HCT116 (cell line): ENCODE results near the gene SLC5A1. TPM values are rescaled to one million over a fixed set of nuclear protein-coding genes. Genes with fewer than 3 reads are reported as not detected.

Experiments
- ATAC-seq: fragments of 200-7000 bp; cut with Tn5 transposase; 2 replicates; pipeline ENCODE4 v1.9.1; 2020; ENCODE audit warnings: mild to moderate bottlenecking, moderate library complexity
- BruUV-seq: library from RNA; stranded (reverse); fragments of 400-500 nt; replicated peaks from 2 replicates; lab custom pipeline; 2021; lab: Mats Ljungman, UMichigan
- CTCF ChIA-PET: fragments of 300-600 bp; sonication (Branson Sonifier 250); formaldehyde crosslinking; loops from one replicate; lab custom pipeline; 2021; ENCODE audit warnings: antibody characterized with exemption; lab: Charles Lee
- POLR2A ChIA-PET: fragments of 300-600, 350-600 bp; sonication (Branson Sonifier 250); formaldehyde crosslinking; loops from one replicate; lab custom pipeline; 2021; ENCODE audit warnings: antibody characterized with exemption; lab: Charles Lee
- RAD21 ChIA-PET, 2 experiments: fragments of 300-600 bp; sonication (Branson Sonifier 250); formaldehyde crosslinking; loops; one replicate each; lab custom pipeline; 2023; ENCODE audit warnings: low total read pairs in 2 of 2; ENCODE audit not compliant: uncharacterized antibody in 2 of 2, unreplicated experiment in 2 of 2, low non-redundant PET in 1 of 2; lab: Charles Lee
- DNase-seq: peaks from one replicate; pipeline ENCODE4 v3.0.0-alpha.2; 2010; ENCODE audit warnings: low read depth, low spot score
- H2AFZ ChIP-seq: fragments of 200-600 bp; shearing (Covaris generic), sonication (generic); 2 replicates; pipeline ENCODE4 v1.6.1; 2017; ENCODE audit warnings: low read depth, mixed run types, mixed read lengths, antibody characterized with exemption, low read length; ENCODE audit not compliant: poor library complexity, severe bottlenecking
- H3K27ac ChIP-seq: 2 replicates; pipeline ENCODE4 v1.5.1; 2012; ENCODE audit warnings: low read depth, low read length
- H3K27me3 ChIP-seq: fragments of 200-600 bp; sonication (generic); 2 replicates; pipeline ENCODE4 v1.6.1; 2016; ENCODE audit warnings: mixed run types, low read length, mixed read lengths; ENCODE audit not compliant: insufficient read depth
- H3K36me3 ChIP-seq, 2 experiments: fragments of 200-500 bp in 1 of 2; fragments of 200-600 bp in 1 of 2; sonication (Bioruptor generic) in 1 of 2; sonication (generic) in 1 of 2; 2 replicates each; pipeline versions ENCODE4 v1.5.1 to v1.6.1; 2014 to 2016; ENCODE audit warnings: low read length in 2 of 2, inconsistent platforms in 1 of 2, mixed read lengths in 1 of 2, mixed run types in 1 of 2; ENCODE audit not compliant: insufficient read depth in 2 of 2, control insufficient read depth in 1 of 2
- H3K4me1 ChIP-seq, 2 experiments: fragments of 200-600 bp in 1 of 2; sonication (generic) in 1 of 2; 2 replicates each; pipeline versions ENCODE4 v1.5.1 to v1.6.1; 2012 to 2017; ENCODE audit warnings: low read length in 2 of 2, inconsistent platforms in 1 of 2, mild to moderate bottlenecking in 1 of 2, mixed read lengths in 1 of 2, mixed run types in 1 of 2, moderate library complexity in 1 of 2; ENCODE audit not compliant: insufficient read depth in 2 of 2, control insufficient read depth in 1 of 2
- H3K4me2 ChIP-seq: fragments of 200-600 bp; sonication (generic); 2 replicates; pipeline ENCODE4 v1.6.1; 2017; ENCODE audit warnings: mixed run types, low read length, mixed read lengths
- H3K4me3 ChIP-seq, 2 experiments: fragments of 200-600 bp in 1 of 2; sonication (generic) in 1 of 2; replicated peaks in 1 of 2; 2 replicates each; pipeline ENCODE4 v1.5.1; 2011 to 2016; ENCODE audit warnings: low read length in 2 of 2, control low read depth in 1 of 2, low read depth in 1 of 2, mild to moderate bottlenecking in 1 of 2, mixed read lengths in 1 of 2, mixed run types in 1 of 2
- H3K79me2 ChIP-seq: fragments of 200-600 bp; sonication (generic); 2 replicates; pipeline ENCODE4 v1.6.1; 2017; ENCODE audit warnings: mild to moderate bottlenecking, mixed run types, low read length, moderate library complexity, mixed read lengths; ENCODE audit not compliant: insufficient read depth
- H3K9ac ChIP-seq: fragments of 200-600 bp; sonication (generic); 2 replicates; pipeline ENCODE4 v1.6.1; 2016; ENCODE audit warnings: low read length, mixed read lengths
- H3K9me2 ChIP-seq: fragments of 200-600 bp; sonication (generic), shearing (Covaris generic); 2 replicates; pipeline ENCODE4 v1.6.1; 2017; ENCODE audit warnings: mixed run types, mild to moderate bottlenecking, moderate library complexity; ENCODE audit not compliant: insufficient read depth
- H3K9me3 ChIP-seq, 2 experiments: fragments of 200-500 bp in 1 of 2; fragments of 200-600 bp in 1 of 2; sonication (Bioruptor generic) in 1 of 2; sonication (generic) in 1 of 2; 2 replicates each; pipeline ENCODE4 v1.6.1; 2014 to 2017; ENCODE audit warnings: low read length in 2 of 2, mixed read lengths in 2 of 2, inconsistent platforms in 1 of 2, low read depth in 1 of 2, mild to moderate bottlenecking in 1 of 2, mixed run types in 1 of 2, moderate library complexity in 1 of 2; ENCODE audit not compliant: control insufficient read depth in 1 of 2, insufficient read depth in 1 of 2
- H4K20me1 ChIP-seq: fragments of 200-600 bp; sonication (generic), shearing (Covaris generic); 2 replicates; pipeline ENCODE4 v1.6.1; 2017; ENCODE audit warnings: mixed run types, mild to moderate bottlenecking, moderate library complexity; ENCODE audit not compliant: insufficient read depth
- ELF1 ChIP-seq: IDR thresholded peaks from 2 replicates; pipeline ENCODE4 v1.6.1; 2012; ENCODE audit warnings: low read depth, borderline replicate concordance
- EZH2 ChIP-seq: fragments of 200-600 bp; sonication (generic); IDR thresholded peaks from 2 replicates; pipeline ENCODE4 v1.6.1; 2017; ENCODE audit warnings: antibody characterized with exemption, mixed run types
- SIN3A ChIP-seq: IDR thresholded peaks from 2 replicates; pipeline ENCODE4 v1.6.1; 2012; ENCODE audit warnings: low read depth
- SRF ChIP-seq: IDR thresholded peaks from 2 replicates; pipeline ENCODE4 v1.6.1; 2012; ENCODE audit warnings: low read depth
- TCF7L2 ChIP-seq: IDR thresholded peaks from 2 replicates; pipeline ENCODE4 v1.7.0; 2011; ENCODE audit warnings: borderline replicate concordance, inconsistent platforms; ENCODE audit not compliant: insufficient read depth, insufficient read length; ENCODE audit errors: extremely low read depth
- YY1 ChIP-seq: IDR thresholded peaks from 2 replicates; pipeline ENCODE4 v1.6.1; 2011; ENCODE audit warnings: low read length, low read depth, moderate library complexity, mild to moderate bottlenecking; ENCODE audit not compliant: insufficient replicate concordance; ENCODE audit errors: extremely low read depth
- intact Hi-C: fragments of 100-400 bp; cut with micrococcal nuclease; formaldehyde crosslinking; loops from 2 replicates; pipeline ENCODE4 v1.10.0; 2022
- total RNA-seq: library from RNA; stranded (reverse); gene quantifications from one replicate; pipeline ENCODE4 v1.2.1, GENCODE V29; 2021; ENCODE audit not compliant: unreplicated experiment
- TF ChIP-seq, protein P1 (sequence below): IDR thresholded peaks from 2 replicates; pipeline ENCODE4 v1.6.1; 2011; ENCODE audit warnings: mild to moderate bottlenecking, low read length, moderate library complexity; ENCODE audit not compliant: insufficient replicate concordance; ENCODE audit errors: extremely low read depth
- TF ChIP-seq, protein P2 (sequence below): IDR thresholded peaks from 2 replicates; pipeline ENCODE4 v1.6.1; 2012

Gene SLC5A1
- total RNA-seq, 1 experiment from 2014 or later = 0.32 TPM

DNA sequence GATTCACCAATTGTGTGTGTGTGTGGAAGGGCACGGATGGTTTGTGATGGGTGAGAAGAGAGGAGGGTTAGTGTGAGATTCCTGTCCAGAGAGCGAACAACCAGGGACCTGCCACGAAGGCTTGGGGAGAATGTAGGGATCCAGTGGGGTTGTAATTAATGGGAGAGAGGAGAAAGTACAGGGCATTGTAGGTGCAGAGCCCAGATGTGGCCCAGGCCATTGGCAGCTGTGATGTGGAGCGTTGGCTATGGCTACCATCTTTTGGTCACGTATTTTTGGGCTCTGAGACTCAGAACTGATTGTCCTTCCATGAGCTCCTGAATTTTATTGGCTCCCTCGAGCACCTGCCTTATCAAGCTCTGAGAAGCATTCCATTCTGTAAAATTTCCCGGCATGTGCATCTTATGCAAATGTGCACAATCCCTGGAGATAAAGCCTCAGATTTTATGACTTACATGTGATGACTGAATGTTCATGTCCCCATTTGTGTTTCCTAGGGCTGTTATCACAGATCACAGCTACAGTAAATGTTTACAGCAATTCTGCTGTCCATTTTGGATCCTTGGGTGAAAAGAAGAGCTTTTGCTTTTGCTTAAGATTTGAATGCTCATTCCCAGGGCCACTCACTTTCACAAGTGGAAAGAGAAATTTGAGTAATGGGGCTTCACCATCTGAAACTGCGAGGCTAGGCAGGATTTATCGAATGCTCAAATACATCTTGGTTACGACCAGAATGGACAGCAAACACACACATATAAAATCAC, 33.1 kb downstream of the SLC5A1 start:
- RAD21 ChIA-PET = no interaction called here
- Histone ChIP-seq H3K4me2 (no peak overlapping the region), H3K4me1 (peaks cover 18 to 24% of the 10 kb centered on the region in 2 experiments), H3K9me3 (no peaks in the 10 kb centered on the region), H3K9me2 (no peaks in the 10 kb centered on the region), H3K36me3 (no peaks in the 10 kb centered on the region), H3K27ac (no peak overlapping the region), H3K9ac (no peak overlapping the region), H4K20me1 (no peaks in the 10 kb centered on the region), H3K27me3 (no peaks in the 10 kb centered on the region), H3K4me3 (no peak overlapping the region), H2AFZ (no peak overlapping the region), H3K79me2 (no peaks in the 10 kb centered on the region)
- POLR2A ChIA-PET = no interaction called here
- no TSS peak for BruUV-seq
- ATAC-seq (no peak), DNase-seq (no peak)
- CTCF ChIA-PET = interaction anchor here (1.3 to 1.9 kb wide), 2 partner anchors 99 to 106 kb away, joined by 6 to 8 read pairs; no protein-coding TSS in a partner anchor
- TF ChIP-seq YY1 = no peak
- TF ChIP-seq, protein P1, sequence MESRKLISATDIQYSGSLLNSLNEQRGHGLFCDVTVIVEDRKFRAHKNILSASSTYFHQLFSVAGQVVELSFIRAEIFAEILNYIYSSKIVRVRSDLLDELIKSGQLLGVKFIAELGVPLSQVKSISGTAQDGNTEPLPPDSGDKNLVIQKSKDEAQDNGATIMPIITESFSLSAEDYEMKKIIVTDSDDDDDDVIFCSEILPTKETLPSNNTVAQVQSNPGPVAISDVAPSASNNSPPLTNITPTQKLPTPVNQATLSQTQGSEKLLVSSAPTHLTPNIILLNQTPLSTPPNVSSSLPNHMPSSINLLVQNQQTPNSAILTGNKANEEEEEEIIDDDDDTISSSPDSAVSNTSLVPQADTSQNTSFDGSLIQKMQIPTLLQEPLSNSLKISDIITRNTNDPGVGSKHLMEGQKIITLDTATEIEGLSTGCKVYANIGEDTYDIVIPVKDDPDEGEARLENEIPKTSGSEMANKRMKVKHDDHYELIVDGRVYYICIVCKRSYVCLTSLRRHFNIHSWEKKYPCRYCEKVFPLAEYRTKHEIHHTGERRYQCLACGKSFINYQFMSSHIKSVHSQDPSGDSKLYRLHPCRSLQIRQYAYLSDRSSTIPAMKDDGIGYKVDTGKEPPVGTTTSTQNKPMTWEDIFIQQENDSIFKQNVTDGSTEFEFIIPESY = no peak
- TF ChIP-seq TCF7L2 = no peak
- TF ChIP-seq, protein P2, sequence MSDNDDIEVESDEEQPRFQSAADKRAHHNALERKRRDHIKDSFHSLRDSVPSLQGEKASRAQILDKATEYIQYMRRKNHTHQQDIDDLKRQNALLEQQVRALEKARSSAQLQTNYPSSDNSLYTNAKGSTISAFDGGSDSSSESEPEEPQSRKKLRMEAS = no peak
- TF ChIP-seq SRF = no peak
- TF ChIP-seq SIN3A = no peak
- TF ChIP-seq ELF1 = no peak
- TF ChIP-seq EZH2 = no peak
- intact Hi-C loops = no loop called here
